Smooth muscle cell (in vitro differentiated cells): Measurements from ENCODE around the gene ST6GAL1. TPM values are rescaled to one million over a fixed set of nuclear protein-coding genes. Genes with fewer than 3 reads are reported as not detected.

ENCODE experiments used
- DNase-seq: peaks from one replicate; lab custom pipeline; 2025; ENCODE audit not compliant: unreplicated experiment; lab: John Stamatoyannopoulos, UW
- H2AFZ ChIP-seq: fragments of 200-600 bp; sonication (generic); 2 replicates; pipeline ENCODE4 v1.6.0; 2016; ENCODE audit warnings: antibody characterized with exemption, low read depth, mild to moderate bottlenecking
- H3F3A ChIP-seq: fragments of 200-600 bp; sonication (generic); 2 replicates; pipeline ENCODE4 v1.6.0; 2017; ENCODE audit warnings: antibody characterized with exemption, low read depth
- H3K27ac ChIP-seq: fragments of 200-600 bp; sonication (generic); 2 replicates; pipeline ENCODE4 v1.5.1; 2016; ENCODE audit warnings: low read depth, mild to moderate bottlenecking
- H3K27me3 ChIP-seq: fragments of 200-600 bp; sonication (generic); 2 replicates; pipeline ENCODE4 v1.6.1; 2016; ENCODE audit warnings: low read depth, mild to moderate bottlenecking
- H3K36me3 ChIP-seq: fragments of 200-600 bp; sonication (generic); 2 replicates; pipeline ENCODE4 v1.5.1; 2016; ENCODE audit warnings: low read depth
- H3K4me1 ChIP-seq: fragments of 200-600 bp; sonication (generic); 2 replicates; pipeline ENCODE4 v1.5.1; 2016; ENCODE audit warnings: low read depth
- H3K4me2 ChIP-seq: fragments of 200-600 bp; sonication (generic); 2 replicates; pipeline ENCODE4 v1.6.0; 2016; ENCODE audit warnings: mild to moderate bottlenecking
- H3K4me3 ChIP-seq: fragments of 200-600 bp; sonication (generic); 2 replicates; pipeline ENCODE4 v1.5.1; 2016; ENCODE audit warnings: mild to moderate bottlenecking
- H3K79me2 ChIP-seq: fragments of 200-600 bp; sonication (generic); 2 replicates; pipeline ENCODE4 v1.6.0; 2016; ENCODE audit warnings: low read depth, mild to moderate bottlenecking
- H3K9ac ChIP-seq: fragments of 200-600 bp; sonication (generic); 2 replicates; pipeline ENCODE4 v1.6.0; 2016; ENCODE audit warnings: low read depth
- H3K9me3 ChIP-seq: fragments of 200-600 bp; sonication (generic); replicated peaks from 2 replicates; pipeline ENCODE4 v1.5.1; 2016; ENCODE audit warnings: low read depth
- H4K20me1 ChIP-seq: fragments of 200-600 bp; sonication (generic); 2 replicates; pipeline ENCODE4 v1.6.0; 2016; ENCODE audit warnings: low read depth
- CTCF ChIP-seq: fragments of 200-600 bp; sonication (generic); IDR thresholded peaks from 2 replicates; pipeline ENCODE4 v1.5.1; 2017; ENCODE audit warnings: borderline replicate concordance, mild to moderate bottlenecking, antibody characterized with exemption; ENCODE audit not compliant: insufficient read depth, poor library complexity, severe bottlenecking
- WGBS: methylation state at CpG from one replicate; pipeline ENCODE4 v1.1.7; 2016; ENCODE audit warnings: low lambda C conversion rate; 5-methylcytosine and 5-hydroxymethylcytosine counted together
- polyA plus RNA-seq: library from polyadenylated mRNA; unstranded; fragments of >200 nt; fragmentation: Nextera tagmentation; extraction: Ambion mirVana; gene quantifications from 2 replicates; pipeline ENCODE4 v1.2.1, GENCODE V29; 2016
- total RNA-seq: library from RNA; depleted of rRNA; stranded (reverse); fragments of >200 nt; gene quantifications from 2 replicates; pipeline ENCODE4 v1.2.3, GENCODE V29; 2014

Gene ST6GAL1
- total and polyA plus RNA-seq, 2 experiments from 2014 or later, result 3.5 to 8.9 TPM

- no peak overlapping the region for H3K4me2 ChIP-seq
- H3K27ac ChIP-seq, result no peak overlapping the region
- no peaks in the 10 kb centered on the region for H3K27me3 ChIP-seq
- H3K9me3 ChIP-seq, result no peaks in the 10 kb centered on the region
- H3K4me1 ChIP-seq, result no peaks in the 10 kb centered on the region
- no peaks in the 10 kb centered on the region for H3K36me3 ChIP-seq
- H4K20me1 ChIP-seq, result no peaks in the 10 kb centered on the region
- DNase-seq, result no peak
- no peak overlapping the region for H3K4me3 ChIP-seq
- no peaks in the 10 kb centered on the region for H3K79me2 ChIP-seq
- H3K9ac ChIP-seq, result no peak overlapping the region
- H2AFZ ChIP-seq, result no peak overlapping the region
- 78% methylated on average over 10 of the region's 10 CpGs for WGBS
- TF ChIP-seq CTCF, result no peak
- no peaks in the 10 kb centered on the region for H3F3A ChIP-seq
These were observed 94.4 kb downstream of the ST6GAL1 start for GRCh38 chr3:187024536-187025226.

- 77% methylated on average over 6 of the region's 6 CpGs for WGBS
- Histone ChIP-seq H3K79me2 (no peaks in the 10 kb centered on the region), H3K27ac (no peak overlapping the region), H3K9ac (no peak overlapping the region), H2AFZ (no peak overlapping the region), H3K4me1 (no peaks in the 10 kb centered on the region), H3K27me3 (no peaks in the 10 kb centered on the region), H3K4me2 (no peak overlapping the region), H3K36me3 (no peaks in the 10 kb centered on the region), H4K20me1 (no peaks in the 10 kb centered on the region), H3K9me3 (no peaks in the 10 kb centered on the region), H3F3A (no peaks in the 10 kb centered on the region), H3K4me3 (no peak overlapping the region)
- DNase-seq, result no peak
- no peak for TF ChIP-seq CTCF
These were observed 94.9 kb downstream of the ST6GAL1 start for GRCh38 chr3:187025254-187025655.

GRCh38 chr3:187025656-187026316 is 95.5 kb downstream of the ST6GAL1 start:
- no peaks in the 10 kb centered on the region for H3K79me2 ChIP-seq
- H3F3A ChIP-seq, result no peaks in the 10 kb centered on the region
- no peak overlapping the region for H3K4me3 ChIP-seq
- H3K4me2 ChIP-seq, result no peak overlapping the region
- H3K27ac ChIP-seq, result no peak overlapping the region
- DNase-seq, result no peak
- H3K27me3 ChIP-seq, result no peaks in the 10 kb centered on the region
- no peak overlapping the region for H3K9ac ChIP-seq
- no peaks in the 10 kb centered on the region for H4K20me1 ChIP-seq
- no peaks in the 10 kb centered on the region for H3K4me1 ChIP-seq
- WGBS, result 85% methylated on average over 9 of the region's 9 CpGs
- no peaks in the 10 kb centered on the region for H3K9me3 ChIP-seq
- H2AFZ ChIP-seq, result no peak overlapping the region
- no peak for TF ChIP-seq CTCF
- no peaks in the 10 kb centered on the region for H3K36me3 ChIP-seq

- Histone ChIP-seq H3K36me3 (no peaks in the 10 kb centered on the region), H3K27ac (no peak overlapping the region), H4K20me1 (no peaks in the 10 kb centered on the region), H3K4me1 (no peaks in the 10 kb centered on the region), H3F3A (no peaks in the 10 kb centered on the region), H3K79me2 (no peaks in the 10 kb centered on the region), H2AFZ (no peak overlapping the region), H3K27me3 (no peaks in the 10 kb centered on the region), H3K9ac (no peak overlapping the region), H3K4me3 (no peak overlapping the region), H3K4me2 (no peak overlapping the region), H3K9me3 (no peaks in the 10 kb centered on the region)
- no peak for DNase-seq
- WGBS, result 77% methylated on average over 2 of the region's 2 CpGs
- TF ChIP-seq CTCF, result no peak
These were observed 96.0 kb downstream of the ST6GAL1 start for GRCh38 chr3:187026317-187026670.
